ENCODE measurements around the gene ADAM33. TPM values are rescaled to one million over a fixed set of nuclear protein-coding genes. Genes with fewer than 3 reads are reported as not detected.

ADAM33 gene
- total RNA-seq, 1 experiment from 2014 or later, result not detected

DNA sequence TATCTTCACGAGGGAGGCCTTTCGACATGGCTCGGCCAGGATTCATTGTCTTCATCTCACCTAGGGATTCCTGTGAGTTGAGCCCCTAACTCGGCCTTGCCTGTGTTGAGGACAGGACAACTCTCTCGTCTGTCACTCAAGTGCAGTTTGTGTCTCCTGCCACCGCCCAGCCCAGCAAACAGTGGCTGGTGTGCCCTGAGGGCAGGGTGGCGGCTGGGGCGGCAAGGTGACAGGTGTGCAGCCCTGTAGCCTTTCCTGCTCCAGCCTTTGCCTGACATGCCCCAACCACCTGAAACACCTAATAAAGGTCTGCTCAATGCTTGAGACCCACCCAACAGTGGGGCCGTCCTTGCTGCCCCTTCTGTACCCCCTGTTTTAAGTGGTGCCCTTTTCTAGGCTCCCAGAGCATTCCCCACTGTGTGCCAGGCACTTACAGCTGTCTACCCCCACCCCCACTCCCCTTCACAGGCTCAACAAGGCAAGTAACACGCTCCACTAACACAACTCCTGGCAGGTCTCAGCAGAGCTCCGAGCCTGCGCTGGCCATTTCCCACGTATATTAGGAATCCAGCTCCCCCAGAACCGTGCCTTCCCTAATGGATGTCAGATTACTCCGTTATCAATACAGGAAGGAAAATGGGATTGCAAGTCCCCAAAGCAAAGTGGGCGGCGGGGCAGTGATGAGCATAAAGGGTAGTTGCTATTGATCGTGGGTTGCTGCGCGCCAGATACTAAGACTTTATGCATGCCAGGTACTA lies 36.3 kb downstream of the ADAM33 start:
- no TSS peak for BruUV-seq (replicated peaks)
- Histone ChIP-seq H3K9me3 (ENCODE audit: control insufficient read depth in 1 of 2, insufficient read depth in 1 of 2, low read depth in 1 of 2, low read length in 2 of 2) (peaks cover 0 to 4% of the 10 kb centered on the region in 2 experiments; a peak in 1 of 4 replicates), H3K4me1 (ENCODE audit: control insufficient read depth in 1 of 2, insufficient read depth in 2 of 2, low read length in 2 of 2) (no peaks in the 10 kb centered on the region), H3K27ac (ENCODE audit: low read depth, low read length) (no peak overlapping the region), H3K4me2 (ENCODE audit: low read length) (no peak overlapping the region), H3K9ac (ENCODE audit: low read length) (no peak overlapping the region), H4K20me1 (ENCODE audit: insufficient read depth) (no peaks in the 10 kb centered on the region), H2AFZ (ENCODE audit: low read depth, low read length, poor library complexity, severe bottlenecking) (no peak overlapping the region), H3K9me2 (ENCODE audit: insufficient read depth) (no peaks in the 10 kb centered on the region), H3K36me3 (ENCODE audit: control insufficient read depth in 1 of 2, insufficient read depth in 2 of 2, low read length in 2 of 2) (no peaks in the 10 kb centered on the region), H3K4me3 (replicated peaks in 1 of 2; ENCODE audit: low read depth in 1 of 2, low read length in 2 of 2) (no peak overlapping the region), H3K79me2 (ENCODE audit: insufficient read depth, low read length) (no peaks in the 10 kb centered on the region), H3K27me3 (ENCODE audit: insufficient read depth, low read length) (no peaks in the 10 kb centered on the region)
- no peak for TF ChIP-seq REST (IDR thresholded peaks at IDR 0.05; ENCODE audit: low read depth)
- no peak for TF ChIP-seq CEBPB (IDR thresholded peaks at IDR 0.05; ENCODE audit: low read depth)
- no peak for TF ChIP-seq ZFX (IDR thresholded peaks at IDR 0.05)
- TF ChIP-seq CBX3 (IDR thresholded peaks at IDR 0.05; ENCODE audit: low read depth), result no peak
- TF ChIP-seq SP1 (IDR thresholded peaks at IDR 0.05; ENCODE audit: low read depth), result no peak
- TF ChIP-seq, protein P1, sequence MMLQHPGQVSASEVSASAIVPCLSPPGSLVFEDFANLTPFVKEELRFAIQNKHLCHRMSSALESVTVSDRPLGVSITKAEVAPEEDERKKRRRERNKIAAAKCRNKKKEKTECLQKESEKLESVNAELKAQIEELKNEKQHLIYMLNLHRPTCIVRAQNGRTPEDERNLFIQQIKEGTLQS (IDR thresholded peaks at IDR 0.05), result no peak
- TF ChIP-seq YY1 (IDR thresholded peaks at IDR 0.05; ENCODE audit: extremely low read depth, insufficient replicate concordance, low read depth, low read length), result no peak
- no peak for TF ChIP-seq FOSL1 (IDR thresholded peaks at IDR 0.05; ENCODE audit: low read depth)
- no peak for TF ChIP-seq TCF7L2 (IDR thresholded peaks at IDR 0.05; ENCODE audit: borderline replicate concordance, extremely low read depth, insufficient read depth, insufficient read length)
- no peak for TF ChIP-seq MAX (IDR thresholded peaks at IDR 0.05)
- TF ChIP-seq, protein P2, sequence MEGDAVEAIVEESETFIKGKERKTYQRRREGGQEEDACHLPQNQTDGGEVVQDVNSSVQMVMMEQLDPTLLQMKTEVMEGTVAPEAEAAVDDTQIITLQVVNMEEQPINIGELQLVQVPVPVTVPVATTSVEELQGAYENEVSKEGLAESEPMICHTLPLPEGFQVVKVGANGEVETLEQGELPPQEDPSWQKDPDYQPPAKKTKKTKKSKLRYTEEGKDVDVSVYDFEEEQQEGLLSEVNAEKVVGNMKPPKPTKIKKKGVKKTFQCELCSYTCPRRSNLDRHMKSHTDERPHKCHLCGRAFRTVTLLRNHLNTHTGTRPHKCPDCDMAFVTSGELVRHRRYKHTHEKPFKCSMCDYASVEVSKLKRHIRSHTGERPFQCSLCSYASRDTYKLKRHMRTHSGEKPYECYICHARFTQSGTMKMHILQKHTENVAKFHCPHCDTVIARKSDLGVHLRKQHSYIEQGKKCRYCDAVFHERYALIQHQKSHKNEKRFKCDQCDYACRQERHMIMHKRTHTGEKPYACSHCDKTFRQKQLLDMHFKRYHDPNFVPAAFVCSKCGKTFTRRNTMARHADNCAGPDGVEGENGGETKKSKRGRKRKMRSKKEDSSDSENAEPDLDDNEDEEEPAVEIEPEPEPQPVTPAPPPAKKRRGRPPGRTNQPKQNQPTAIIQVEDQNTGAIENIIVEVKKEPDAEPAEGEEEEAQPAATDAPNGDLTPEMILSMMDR (IDR thresholded peaks at IDR 0.05 in 2 of 3, conservative IDR thresholded peaks at IDR 0.05 in 1 of 3; ENCODE audit: borderline replicate concordance in 1 of 3, insufficient read depth in 1 of 3, low read depth in 2 of 3, low read length in 2 of 3), result no peak
- TF ChIP-seq EGR1 (IDR thresholded peaks at IDR 0.05; ENCODE audit: low read depth), result no peak
- CTCF ChIA-PET, result no interaction called here
- intact Hi-C loops (cut with micrococcal nuclease), result no loop called here
- ATAC-seq (no peak), DNase-seq (ENCODE audit: low read depth, low spot score) (no peak)
- RAD21 ChIA-PET (ENCODE audit: low non-redundant PET in 1 of 2, low total read pairs in 2 of 2, uncharacterized antibody in 2 of 2, unreplicated experiment in 2 of 2), result no interaction called here
- POLR2A ChIA-PET, result no interaction called here

Data from HCT116 (cell line).